Smooth muscle cell (in vitro differentiated cells): Measurements from ENCODE around the gene ISX. TPM values are rescaled to one million over a fixed set of nuclear protein-coding genes. Genes with fewer than 3 reads are reported as not detected.

Source experiments
- DNase-seq: peaks from one replicate; lab custom pipeline; 2025; ENCODE audit not compliant: unreplicated experiment; lab: John Stamatoyannopoulos, UW
- H2AFZ ChIP-seq: fragments of 200-600 bp; sonication (generic); 2 replicates; pipeline ENCODE4 v1.6.0; 2016; ENCODE audit warnings: antibody characterized with exemption, low read depth, mild to moderate bottlenecking
- H3F3A ChIP-seq: fragments of 200-600 bp; sonication (generic); 2 replicates; pipeline ENCODE4 v1.6.0; 2017; ENCODE audit warnings: antibody characterized with exemption, low read depth
- H3K27ac ChIP-seq: fragments of 200-600 bp; sonication (generic); 2 replicates; pipeline ENCODE4 v1.5.1; 2016; ENCODE audit warnings: low read depth, mild to moderate bottlenecking
- H3K27me3 ChIP-seq: fragments of 200-600 bp; sonication (generic); 2 replicates; pipeline ENCODE4 v1.6.1; 2016; ENCODE audit warnings: low read depth, mild to moderate bottlenecking
- H3K36me3 ChIP-seq: fragments of 200-600 bp; sonication (generic); 2 replicates; pipeline ENCODE4 v1.5.1; 2016; ENCODE audit warnings: low read depth
- H3K4me1 ChIP-seq: fragments of 200-600 bp; sonication (generic); 2 replicates; pipeline ENCODE4 v1.5.1; 2016; ENCODE audit warnings: low read depth
- H3K4me2 ChIP-seq: fragments of 200-600 bp; sonication (generic); 2 replicates; pipeline ENCODE4 v1.6.0; 2016; ENCODE audit warnings: mild to moderate bottlenecking
- H3K4me3 ChIP-seq: fragments of 200-600 bp; sonication (generic); 2 replicates; pipeline ENCODE4 v1.5.1; 2016; ENCODE audit warnings: mild to moderate bottlenecking
- H3K79me2 ChIP-seq: fragments of 200-600 bp; sonication (generic); 2 replicates; pipeline ENCODE4 v1.6.0; 2016; ENCODE audit warnings: low read depth, mild to moderate bottlenecking
- H3K9ac ChIP-seq: fragments of 200-600 bp; sonication (generic); 2 replicates; pipeline ENCODE4 v1.6.0; 2016; ENCODE audit warnings: low read depth
- H3K9me3 ChIP-seq: fragments of 200-600 bp; sonication (generic); replicated peaks from 2 replicates; pipeline ENCODE4 v1.5.1; 2016; ENCODE audit warnings: low read depth
- H4K20me1 ChIP-seq: fragments of 200-600 bp; sonication (generic); 2 replicates; pipeline ENCODE4 v1.6.0; 2016; ENCODE audit warnings: low read depth
- WGBS: methylation state at CpG from one replicate; pipeline ENCODE4 v1.1.7; 2016; ENCODE audit warnings: low lambda C conversion rate; 5-methylcytosine and 5-hydroxymethylcytosine counted together
- polyA plus RNA-seq: library from polyadenylated mRNA; unstranded; fragments of >200 nt; fragmentation: Nextera tagmentation; extraction: Ambion mirVana; gene quantifications from 2 replicates; pipeline ENCODE4 v1.2.1, GENCODE V29; 2016
- total RNA-seq: library from RNA; depleted of rRNA; stranded (reverse); fragments of >200 nt; gene quantifications from 2 replicates; pipeline ENCODE4 v1.2.3, GENCODE V29; 2014
- TF ChIP-seq, protein P1 (sequence below): fragments of 200-600 bp; sonication (generic); IDR thresholded peaks from 2 replicates; pipeline ENCODE4 v1.5.1; 2017; ENCODE audit warnings: borderline replicate concordance, mild to moderate bottlenecking, antibody characterized with exemption; ENCODE audit not compliant: insufficient read depth, poor library complexity, severe bottlenecking

Gene ISX
- total and polyA plus RNA-seq, 2 experiments from 2014 or later, result not detected

DNA sequence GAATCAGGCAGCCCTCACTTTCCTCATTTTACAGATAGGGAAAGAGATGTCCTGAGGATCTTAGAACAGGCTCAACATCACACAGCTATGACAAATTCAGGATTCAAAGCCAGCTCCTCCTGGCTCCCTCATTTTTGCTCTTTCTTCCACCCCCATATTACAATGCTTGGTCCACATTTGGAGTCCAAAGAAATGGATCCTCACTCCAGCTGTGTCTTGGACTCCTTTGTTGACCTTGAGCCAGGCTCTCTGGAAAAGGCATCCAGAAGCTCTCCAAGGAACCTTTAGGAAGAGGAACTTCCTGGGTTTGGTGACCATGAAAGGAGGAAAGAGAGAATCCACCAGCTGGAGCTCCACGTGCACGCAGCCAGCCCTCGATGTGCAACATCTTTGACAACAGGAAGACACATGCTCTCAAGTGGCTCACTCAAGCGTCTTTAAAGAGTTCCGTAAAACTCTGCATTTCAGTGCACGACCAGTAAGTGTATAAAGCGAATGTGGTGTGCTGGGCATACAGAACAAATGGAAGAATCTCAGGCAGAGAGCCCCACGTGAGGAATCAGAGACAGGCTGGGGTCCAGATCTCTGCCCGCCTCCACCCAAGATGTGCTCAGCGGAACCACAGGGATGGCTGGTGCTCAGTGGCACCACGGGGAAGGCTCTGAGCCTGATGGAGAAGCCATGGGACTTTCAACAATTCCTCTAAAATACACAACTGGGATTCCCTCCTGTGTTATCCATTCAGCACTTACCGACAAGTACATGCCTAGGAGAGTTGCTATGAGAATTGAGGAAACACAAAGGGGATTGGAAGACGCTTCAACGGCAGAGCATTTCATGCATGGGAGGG is 48.4 kb downstream of the ISX start:
- no peaks in the 10 kb centered on the region for H4K20me1 ChIP-seq
- H2AFZ ChIP-seq, result no peak overlapping the region
- WGBS, result 91% methylated on average over 14 of the region's 14 CpGs
- H3K4me2 ChIP-seq, result no peak overlapping the region
- TF ChIP-seq, protein P1, sequence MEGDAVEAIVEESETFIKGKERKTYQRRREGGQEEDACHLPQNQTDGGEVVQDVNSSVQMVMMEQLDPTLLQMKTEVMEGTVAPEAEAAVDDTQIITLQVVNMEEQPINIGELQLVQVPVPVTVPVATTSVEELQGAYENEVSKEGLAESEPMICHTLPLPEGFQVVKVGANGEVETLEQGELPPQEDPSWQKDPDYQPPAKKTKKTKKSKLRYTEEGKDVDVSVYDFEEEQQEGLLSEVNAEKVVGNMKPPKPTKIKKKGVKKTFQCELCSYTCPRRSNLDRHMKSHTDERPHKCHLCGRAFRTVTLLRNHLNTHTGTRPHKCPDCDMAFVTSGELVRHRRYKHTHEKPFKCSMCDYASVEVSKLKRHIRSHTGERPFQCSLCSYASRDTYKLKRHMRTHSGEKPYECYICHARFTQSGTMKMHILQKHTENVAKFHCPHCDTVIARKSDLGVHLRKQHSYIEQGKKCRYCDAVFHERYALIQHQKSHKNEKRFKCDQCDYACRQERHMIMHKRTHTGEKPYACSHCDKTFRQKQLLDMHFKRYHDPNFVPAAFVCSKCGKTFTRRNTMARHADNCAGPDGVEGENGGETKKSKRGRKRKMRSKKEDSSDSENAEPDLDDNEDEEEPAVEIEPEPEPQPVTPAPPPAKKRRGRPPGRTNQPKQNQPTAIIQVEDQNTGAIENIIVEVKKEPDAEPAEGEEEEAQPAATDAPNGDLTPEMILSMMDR, result no peak
- no peaks in the 10 kb centered on the region for H3F3A ChIP-seq
- H3K9me3 ChIP-seq, result no peaks in the 10 kb centered on the region
- no peaks in the 10 kb centered on the region for H3K36me3 ChIP-seq
- no peak overlapping the region for H3K4me3 ChIP-seq
- no peak overlapping the region for H3K27ac ChIP-seq
- H3K9ac ChIP-seq, result no peak overlapping the region
- peaks cover 19% of the 10 kb centered on the region for H3K27me3 ChIP-seq
- no peaks in the 10 kb centered on the region for H3K79me2 ChIP-seq
- H3K4me1 ChIP-seq, result no peaks in the 10 kb centered on the region
- DNase-seq, result no peak

DNA sequence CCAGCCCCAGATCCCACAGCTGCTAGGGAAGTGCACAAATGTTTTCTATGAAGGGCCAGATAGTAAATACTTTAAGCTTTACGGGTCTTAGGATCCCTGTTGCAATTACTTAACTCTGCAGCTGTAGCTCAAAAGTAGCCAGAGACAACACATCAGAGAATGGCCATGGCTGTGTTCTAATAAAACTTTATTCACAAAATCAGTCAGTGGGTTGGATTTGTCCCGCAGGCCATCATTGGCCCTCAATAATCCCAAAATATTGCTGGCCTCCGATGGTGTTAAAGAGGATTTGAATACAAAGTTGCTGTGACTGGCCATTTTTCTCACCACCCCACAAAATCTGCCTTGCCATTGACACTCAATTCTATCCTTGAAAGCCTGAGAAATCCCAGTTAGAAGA is 49.6 kb downstream of the ISX start:
- no peak for DNase-seq
- H3K4me3 ChIP-seq, result no peak overlapping the region
- no peaks in the 10 kb centered on the region for H3K9me3 ChIP-seq
- TF ChIP-seq, protein P1, result no peak
- H3K36me3 ChIP-seq, result no peaks in the 10 kb centered on the region
- no peak overlapping the region for H3K4me2 ChIP-seq
- no peaks in the 10 kb centered on the region for H3K79me2 ChIP-seq
- no peak overlapping the region for H3K27ac ChIP-seq
- no peaks in the 10 kb centered on the region for H3F3A ChIP-seq
- WGBS, result 89% methylated on average over 3 of the region's 3 CpGs
- H4K20me1 ChIP-seq, result no peaks in the 10 kb centered on the region
- H3K9ac ChIP-seq, result no peak overlapping the region
- H3K27me3 ChIP-seq, result peaks cover 16% of the 10 kb centered on the region
- no peak overlapping the region for H2AFZ ChIP-seq
- H3K4me1 ChIP-seq, result no peaks in the 10 kb centered on the region

DNA sequence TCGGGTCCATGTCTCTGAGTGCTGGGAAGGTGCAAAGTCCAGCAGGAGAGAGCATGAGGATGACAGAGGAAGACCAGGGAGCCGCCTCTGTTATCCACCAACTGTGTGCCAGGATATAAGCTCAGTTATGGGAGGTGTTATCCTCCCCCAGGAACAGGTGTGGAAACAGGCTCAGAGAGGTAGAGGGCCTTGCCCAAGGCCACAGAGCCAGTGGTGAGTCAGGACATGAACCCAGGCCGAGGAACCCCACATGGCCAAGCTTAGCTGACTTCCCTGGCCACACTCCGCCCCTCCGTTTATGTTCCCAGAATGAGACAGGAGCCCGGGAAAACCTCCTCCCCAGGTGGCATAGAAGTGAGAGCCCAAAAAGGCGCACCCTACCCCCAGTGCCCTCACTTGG is 50.3 kb downstream of the ISX start:
- Histone ChIP-seq H2AFZ (no peak overlapping the region), H3K27me3 (peaks cover 12% of the 10 kb centered on the region), H3K79me2 (no peaks in the 10 kb centered on the region), H3K27ac (no peak overlapping the region), H3K9ac (no peak overlapping the region), H3K36me3 (no peaks in the 10 kb centered on the region), H3K4me3 (no peak overlapping the region), H3K4me2 (no peak overlapping the region), H3K4me1 (no peaks in the 10 kb centered on the region), H4K20me1 (no peaks in the 10 kb centered on the region), H3F3A (no peaks in the 10 kb centered on the region), H3K9me3 (no peaks in the 10 kb centered on the region)
- no peak for DNase-seq
- TF ChIP-seq, protein P1, result no peak
- WGBS, result 78% methylated on average over 7 of the region's 7 CpGs

DNA sequence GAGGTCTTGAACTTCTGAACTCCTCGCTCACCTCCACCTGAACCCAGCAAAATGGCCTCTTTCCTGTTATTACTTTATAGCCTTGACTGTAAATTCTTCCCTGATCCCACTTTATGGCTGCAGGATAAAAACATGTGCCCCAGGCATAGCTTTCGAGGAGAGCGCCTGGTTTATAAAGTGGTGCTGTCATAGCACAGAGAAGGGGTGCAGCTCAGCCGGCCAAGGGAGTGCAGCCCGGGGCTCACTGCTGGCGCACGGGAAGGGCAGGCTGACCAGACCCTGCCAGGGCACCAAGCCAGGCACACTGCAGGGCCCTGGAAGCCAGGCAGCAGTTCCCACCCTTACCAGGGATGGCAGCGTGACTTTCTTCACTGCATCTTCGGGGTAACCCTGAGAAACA is 50.9 kb downstream of the ISX start:
- H4K20me1 ChIP-seq, result no peaks in the 10 kb centered on the region
- H3K36me3 ChIP-seq, result no peaks in the 10 kb centered on the region
- H3K27ac ChIP-seq, result no peak overlapping the region
- DNase-seq, result no peak
- no peaks in the 10 kb centered on the region for H3K9me3 ChIP-seq
- H3K79me2 ChIP-seq, result no peaks in the 10 kb centered on the region
- H3K27me3 ChIP-seq, result peaks cover 12% of the 10 kb centered on the region
- no peak overlapping the region for H2AFZ ChIP-seq
- H3K4me2 ChIP-seq, result no peak overlapping the region
- no peak overlapping the region for H3K9ac ChIP-seq
- H3K4me3 ChIP-seq, result no peak overlapping the region
- no peaks in the 10 kb centered on the region for H3K4me1 ChIP-seq
- 82% methylated on average over 9 of the region's 9 CpGs for WGBS
- TF ChIP-seq, protein P1, result no peak
- no peaks in the 10 kb centered on the region for H3F3A ChIP-seq
